Left cardiac atrium (tissue), 4 donors: ENCODE measurements around the gene ESRRG. TPM values are rescaled to one million over a fixed set of nuclear protein-coding genes. Genes with fewer than 3 reads are reported as not detected.
"Not testable (repeated sequence)": the region's sequence is repeated elsewhere in the genome, so short reads cannot be mapped to it uniquely, and the experiment has no call there.

Experiments
- ATAC-seq, 2 donors: fragments of 200-7000 bp; cut with Tn5 transposase; one replicate each; pipeline ENCODE4 v1.9.1; 2020; ENCODE audit warnings: mild to moderate bottlenecking in 2 of 2, moderate library complexity in 2 of 2
- DNase-seq: peaks from one replicate; pipeline ENCODE4 v3.0.0-alpha.2; 2020
- intact Hi-C, 2 donors: fragments of 100-400 bp; cut with DNase I; formaldehyde crosslinking; loops; one replicate each; pipeline versions ENCODE4 v1.14.1 to v1.15.1; 2022 to 2023
- total RNA-seq, 2 donors: library from RNA; stranded (reverse); fragmentation: NEBNext Ultra II Directional; extraction: Animal tissue kit (Norgen Biotek cat#: 25700); gene quantifications; one replicate each; pipeline ENCODE4 v1.2.1, GENCODE V29; 2021
- donor health status: DM: no; HTN: yes; CAD: no.
- donor health status: DM: no; HTN: yes; CAD: no; lungs with severe emphysema.
- donor health status: DM: yes; HTN: yes; CAD: no.
- donor health status: Dilated cardiomyopathy.

ESRRG gene
- total RNA-seq, 2 donors from 2014 or later, result 17.5 to 29.5 TPM

DNA sequence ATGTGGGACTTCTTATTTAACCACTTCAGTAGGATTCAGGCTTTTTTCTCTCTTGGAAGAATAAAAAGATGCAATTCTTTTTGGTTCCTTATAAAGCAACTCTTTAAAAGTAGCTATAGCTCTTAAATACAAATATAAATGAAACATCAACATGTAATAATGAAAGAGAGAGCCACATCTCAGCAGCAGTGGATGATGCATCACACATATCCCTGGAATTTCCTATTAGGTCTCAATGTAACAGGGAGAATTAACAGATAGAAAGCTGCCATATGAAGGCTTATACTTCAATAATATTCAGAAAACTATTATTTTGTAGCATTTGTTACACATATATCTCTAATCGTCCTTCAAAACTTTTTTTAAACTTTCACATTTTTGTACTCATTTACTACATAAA is 181.0 kb downstream of the ESRRG start:
- intact Hi-C loops, result no loop called here
- ATAC-seq (no peak), DNase-seq (no peak)

DNA sequence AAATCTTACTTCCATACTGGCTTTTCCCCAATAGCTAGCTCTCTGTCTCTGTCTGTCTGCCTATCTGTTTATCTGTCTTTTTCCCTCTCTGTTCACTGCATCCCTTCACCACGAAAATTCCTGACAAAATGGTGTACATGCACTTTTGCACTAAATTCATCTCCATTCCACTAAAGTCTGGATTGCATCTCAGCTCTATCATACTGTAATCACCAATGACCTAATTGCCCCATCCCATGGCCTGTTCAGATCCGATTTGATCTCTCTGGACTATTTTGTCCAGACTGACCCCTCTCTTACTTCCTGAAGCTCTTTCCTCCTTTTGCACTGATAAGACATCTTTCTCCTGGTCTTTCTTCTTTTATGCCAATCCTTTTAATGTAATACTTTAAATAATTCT is 187.5 kb downstream of the ESRRG start:
- intact Hi-C loops, result no loop called here
- DNase-seq, result no peak
- ATAC-seq, result no peak

DNA sequence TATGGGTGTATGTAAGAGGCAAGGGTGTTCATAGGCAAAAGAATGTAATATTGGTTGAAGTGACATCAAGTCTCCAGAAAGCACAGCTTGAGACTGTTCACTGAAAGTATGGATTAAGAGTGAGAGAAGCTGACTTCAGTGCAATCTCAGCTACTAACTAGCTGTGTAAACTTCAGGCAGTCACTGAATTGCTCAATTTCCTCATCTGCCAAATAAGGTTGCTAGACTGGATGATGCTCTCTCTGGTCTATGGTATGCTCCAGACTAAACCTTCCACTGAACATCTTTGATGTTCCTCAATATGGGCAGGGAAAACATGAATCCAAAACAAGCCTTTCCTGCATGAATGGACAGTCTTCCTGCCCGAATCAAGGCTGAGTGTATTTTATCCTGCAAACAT is 188.2 kb downstream of the ESRRG start:
- intact Hi-C loops, result no loop called here
- ATAC-seq (no peak), DNase-seq (no peak)

DNA sequence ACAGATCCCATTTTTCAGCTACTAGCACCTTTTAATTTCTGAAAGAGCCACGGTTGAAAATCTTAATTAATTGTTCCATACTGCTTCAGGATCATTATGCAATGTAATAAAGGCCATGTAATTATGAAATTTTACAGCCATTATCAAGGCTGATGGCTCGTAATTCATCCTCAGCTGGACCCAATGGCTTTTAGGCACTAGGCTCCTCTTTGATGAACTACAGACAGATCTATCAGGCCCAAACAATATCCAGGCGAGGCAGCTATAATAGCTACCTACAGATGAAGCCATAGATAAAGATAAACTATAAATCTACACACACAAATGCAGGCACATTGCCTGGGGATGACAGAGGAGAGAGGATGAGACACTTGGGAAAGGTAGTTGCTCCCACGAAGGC is 189.5 kb downstream of the ESRRG start:
- no peak for ATAC-seq
- intact Hi-C loops, result no loop called here
- no peak for DNase-seq

DNA sequence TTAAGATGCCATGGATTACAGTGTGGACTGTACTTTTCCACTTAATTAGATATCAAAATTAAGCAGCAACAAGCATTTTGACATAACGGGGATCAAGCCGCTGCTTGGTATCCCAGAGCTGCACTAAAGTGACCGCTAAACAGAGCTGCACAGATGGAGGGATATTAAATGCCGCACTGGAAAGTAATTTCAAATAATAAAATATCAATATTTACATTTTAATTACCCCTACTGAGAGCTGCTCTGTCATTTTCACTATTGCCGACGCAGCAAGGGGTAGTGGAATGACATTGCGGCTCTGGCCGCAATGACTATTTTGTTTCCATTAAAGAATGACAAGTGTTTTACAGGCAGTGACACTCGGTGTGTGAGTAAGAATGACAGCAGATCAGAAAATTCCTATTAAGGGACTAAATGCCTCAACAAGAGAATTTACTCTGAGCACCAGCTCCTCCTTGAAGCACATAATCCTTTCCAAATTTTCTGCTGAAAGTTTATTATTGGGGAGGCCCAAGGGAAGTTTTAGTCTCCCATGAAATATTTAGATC is 190.9 kb downstream of the ESRRG start:
- DNase-seq (no peak), ATAC-seq (no peak)
- intact Hi-C loops, result no loop called here

DNA sequence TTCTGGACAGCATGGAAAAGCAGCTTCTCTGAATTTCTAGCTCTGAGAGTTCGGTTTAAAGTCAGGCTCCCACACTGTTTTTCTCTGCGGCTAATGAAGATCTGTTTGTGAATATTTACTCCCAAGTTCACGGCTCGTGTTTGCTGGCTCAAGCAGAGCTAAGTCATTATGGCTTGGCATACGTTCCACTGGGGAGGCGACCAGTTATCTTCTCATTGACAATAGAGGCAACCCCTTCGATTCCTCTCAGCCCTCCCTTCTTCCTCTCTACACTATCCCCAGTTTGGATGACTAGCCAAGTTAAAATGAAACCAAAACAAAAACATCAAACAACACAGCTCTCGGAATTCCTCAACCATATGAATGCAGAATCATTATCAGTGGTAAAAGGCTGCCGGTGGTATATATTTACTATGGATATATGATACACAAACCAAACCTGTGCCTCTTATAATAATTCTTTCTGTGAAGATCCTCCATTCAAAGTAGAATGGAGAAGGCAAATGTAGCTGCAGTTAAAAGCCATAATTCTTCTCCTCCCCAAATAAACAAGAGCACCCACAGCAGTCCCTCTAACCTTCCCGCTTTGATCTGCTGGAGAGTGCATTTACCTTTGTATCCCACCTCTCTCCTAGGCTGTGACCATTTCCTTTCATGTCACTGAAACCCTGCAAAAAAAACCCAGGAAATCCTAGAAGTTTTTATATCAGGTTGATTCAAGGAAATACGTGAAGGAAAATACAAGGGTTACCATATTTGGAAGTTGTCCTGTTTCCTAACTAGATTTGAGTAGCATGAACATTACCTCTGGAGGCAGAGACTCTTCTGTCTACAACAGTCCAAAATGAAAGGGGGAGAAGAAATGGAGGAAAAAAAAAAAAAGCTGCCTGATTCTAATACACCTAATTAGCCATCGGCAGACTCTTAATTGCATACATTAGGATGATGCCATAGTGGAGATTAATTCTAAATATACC is 191.7 kb downstream of the ESRRG start:
- no peak for DNase-seq
- intact Hi-C loops, result no loop called here

DNA sequence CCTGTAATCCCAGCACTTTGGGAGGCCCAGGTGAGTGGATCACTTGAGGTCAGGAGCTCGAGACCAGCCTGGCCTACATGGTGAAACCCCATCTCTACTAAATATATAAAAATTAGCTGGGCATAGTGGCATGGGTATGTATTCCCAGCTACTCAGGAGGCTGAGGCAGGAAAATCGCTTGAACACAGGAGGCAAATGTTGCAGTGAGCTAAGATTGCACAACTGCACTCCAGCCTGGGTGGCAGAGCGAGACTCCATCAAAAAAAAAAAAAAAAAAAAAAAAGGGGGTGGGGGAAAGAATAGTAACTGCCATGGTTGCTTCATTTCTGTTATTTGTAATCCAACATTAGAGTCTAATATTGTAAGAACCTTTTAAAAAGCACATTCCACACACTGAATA is 193.4 kb downstream of the ESRRG start:
- DNase-seq, intact Hi-C loops, ATAC-seq: not testable (repeated sequence)

More for the DNA sequence above, 191.7 kb downstream of the ESRRG start:
- ATAC-seq, result peak; percentile 63 to 71

DNA sequence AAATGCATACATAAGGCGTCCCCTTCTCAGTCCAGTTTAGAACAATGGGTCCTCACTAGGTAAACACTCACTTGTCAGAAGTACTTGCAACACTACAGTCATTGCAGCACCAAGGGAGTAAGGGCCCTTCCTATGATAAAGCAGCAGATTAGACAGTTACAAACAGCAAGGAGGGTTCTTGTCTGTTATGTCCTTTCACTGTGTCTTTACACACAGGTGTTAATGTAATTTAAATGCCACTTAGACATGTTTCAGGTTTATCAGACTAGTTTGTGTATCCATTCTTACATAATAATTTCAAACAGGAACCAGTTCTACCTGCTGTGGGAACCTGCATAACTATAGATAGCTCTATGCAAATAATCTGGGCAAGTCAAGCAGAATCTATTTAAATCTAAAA is 194.4 kb downstream of the ESRRG start:
- DNase-seq (no peak), ATAC-seq (no peak)
- intact Hi-C loops, result no loop called here

DNA sequence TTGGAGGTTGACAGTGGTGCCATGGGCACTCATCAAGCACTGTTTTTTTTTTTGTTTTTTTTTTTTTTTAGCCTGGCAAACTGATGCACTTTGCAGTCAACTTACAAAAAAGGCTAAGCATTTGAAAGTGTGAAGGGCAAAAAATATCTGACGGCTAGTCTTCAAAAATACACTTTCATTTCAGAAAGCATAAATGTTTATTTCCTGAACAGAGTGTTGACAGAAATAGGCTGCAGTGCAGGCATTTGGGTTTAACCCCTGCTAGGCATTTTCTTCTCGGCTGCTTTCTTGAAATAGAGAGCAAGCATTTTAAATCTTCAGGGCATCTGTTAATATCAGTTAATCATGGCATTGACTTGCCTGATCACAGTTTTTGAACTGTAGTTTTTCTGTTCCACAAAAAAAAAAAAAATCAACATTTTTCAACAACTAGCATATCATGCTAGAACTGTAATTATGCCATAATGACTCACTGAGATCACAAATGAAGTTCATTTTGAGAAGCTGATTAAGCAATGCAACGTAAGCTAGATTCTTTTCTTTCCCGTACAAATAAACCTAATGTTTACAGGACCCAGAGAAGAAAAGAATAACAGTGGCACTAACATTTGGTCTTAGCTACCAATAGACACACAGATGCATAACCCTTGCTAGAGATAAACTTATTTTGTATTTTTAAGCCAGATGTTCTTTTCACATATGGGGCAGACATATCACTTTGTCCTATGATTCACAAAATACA is 199.6 kb downstream of the ESRRG start:
- intact Hi-C loops, result no loop called here

DNA sequence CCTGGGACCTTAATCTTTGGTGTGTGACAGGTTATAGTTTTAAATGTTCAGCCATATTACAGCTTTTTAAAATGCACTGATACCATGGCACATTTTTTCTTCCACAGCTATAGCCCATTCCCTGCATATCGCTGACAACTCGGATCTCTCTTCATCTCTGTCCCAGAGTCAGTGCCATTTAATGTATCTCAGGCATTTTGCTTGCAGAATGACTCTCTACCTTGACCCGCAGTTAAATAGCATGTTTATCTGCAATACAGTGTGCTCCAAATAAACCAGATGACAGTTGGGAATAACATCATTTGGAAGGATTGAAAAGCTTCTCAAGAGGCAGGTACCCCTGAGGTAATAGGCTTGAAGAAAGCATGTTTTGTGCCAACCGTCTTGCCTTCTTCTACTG is 200.2 kb downstream of the ESRRG start:
- DNase-seq (no peak), ATAC-seq (no peak)
- intact Hi-C loops, result no loop called here

More for the DNA sequence above, 199.6 kb downstream of the ESRRG start:
- DNase-seq, result no peak
- no peak for ATAC-seq

DNA sequence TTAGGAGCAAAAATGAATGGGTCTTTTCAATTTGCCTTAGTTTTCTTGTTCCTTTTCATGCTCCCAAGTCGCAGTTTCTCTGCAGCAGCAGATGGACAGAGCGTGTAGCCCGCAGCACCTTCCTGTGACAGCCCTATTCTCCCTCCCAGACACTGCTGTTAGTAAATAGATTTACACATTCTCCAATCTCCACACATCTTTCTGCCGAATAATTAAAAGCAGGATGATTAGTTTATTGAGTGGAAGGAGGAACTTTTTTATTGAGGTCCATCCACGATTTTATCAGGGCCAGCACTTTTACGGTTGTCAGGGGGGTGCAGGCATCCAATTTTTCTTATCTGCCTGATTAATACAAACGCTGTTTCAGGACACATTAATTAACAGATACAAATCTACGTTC is 201.8 kb downstream of the ESRRG start:
- ATAC-seq, result no peak

DNA sequence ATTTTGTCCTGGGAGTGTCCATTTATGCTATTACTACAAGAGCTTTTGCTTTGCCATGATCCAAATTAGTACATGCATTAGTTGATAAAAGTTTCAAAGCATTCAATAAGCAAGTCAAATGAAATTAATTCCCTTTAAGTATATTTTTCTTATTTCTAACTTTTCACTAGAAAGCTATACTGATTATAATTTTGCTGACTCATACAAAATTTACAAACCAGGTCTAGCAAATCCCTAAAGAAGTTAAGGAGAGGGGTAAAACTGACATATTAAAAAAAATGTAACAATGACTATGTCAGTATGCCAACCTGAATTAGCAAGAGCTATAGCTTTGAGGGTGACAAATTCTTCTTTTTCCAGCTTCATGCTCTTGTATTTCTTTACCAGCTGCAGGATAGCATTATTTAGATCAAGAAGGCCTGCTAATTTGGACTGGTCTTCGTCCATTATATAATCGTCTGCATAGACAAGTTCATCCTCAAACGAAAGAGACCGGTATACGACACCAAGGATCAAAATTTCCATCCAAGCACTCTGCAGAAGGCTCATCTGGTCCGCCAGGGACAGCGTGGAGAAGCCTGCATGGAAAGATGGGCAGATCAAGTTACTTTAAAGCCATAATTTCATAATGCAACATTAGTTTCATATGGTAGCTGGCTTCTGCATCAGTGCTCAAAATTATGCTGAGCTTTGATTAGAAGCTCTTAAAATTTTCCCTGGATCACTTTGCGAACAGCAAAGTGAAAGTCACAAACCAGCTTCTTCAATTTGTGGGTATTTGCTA is 204.2 kb downstream of the ESRRG start:
- intact Hi-C loops, result no loop called here
- no peak for ATAC-seq
- DNase-seq, result no peak

More for the DNA sequence above, 201.8 kb downstream of the ESRRG start:
- intact Hi-C loops, result no loop called here
- no peak for DNase-seq

DNA sequence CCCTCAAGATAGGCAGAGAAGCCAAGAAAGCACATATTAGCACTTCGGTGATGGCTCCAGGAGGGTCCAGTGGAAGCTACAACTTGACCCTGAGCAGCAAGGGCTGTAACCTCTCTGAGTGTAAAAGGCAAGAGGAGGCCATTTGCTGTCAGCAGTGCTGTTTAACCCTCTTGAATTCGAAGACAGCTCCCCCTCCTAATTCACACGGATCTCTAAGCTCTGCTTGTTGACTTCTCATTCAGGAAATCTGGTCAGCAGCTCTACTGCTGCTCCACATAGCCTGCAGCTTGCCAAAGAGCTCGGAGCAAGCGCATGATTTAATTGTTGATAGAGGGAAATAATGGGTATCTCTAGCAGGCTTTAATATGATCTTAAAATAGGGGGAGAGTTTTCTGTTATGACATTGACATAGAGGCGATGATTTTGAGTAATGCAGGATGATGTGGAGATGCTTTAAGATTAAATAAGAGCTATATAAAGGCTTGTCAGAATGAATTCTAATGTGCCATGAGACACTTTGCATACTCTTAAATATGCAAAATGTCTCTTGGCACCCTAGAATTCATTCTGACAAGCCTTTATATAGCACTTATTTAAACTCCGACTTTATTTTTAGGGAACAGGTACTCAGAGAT is 220.6 kb downstream of the ESRRG start:
- intact Hi-C loops, result no loop called here
- no peak for ATAC-seq
- no peak for DNase-seq

DNA sequence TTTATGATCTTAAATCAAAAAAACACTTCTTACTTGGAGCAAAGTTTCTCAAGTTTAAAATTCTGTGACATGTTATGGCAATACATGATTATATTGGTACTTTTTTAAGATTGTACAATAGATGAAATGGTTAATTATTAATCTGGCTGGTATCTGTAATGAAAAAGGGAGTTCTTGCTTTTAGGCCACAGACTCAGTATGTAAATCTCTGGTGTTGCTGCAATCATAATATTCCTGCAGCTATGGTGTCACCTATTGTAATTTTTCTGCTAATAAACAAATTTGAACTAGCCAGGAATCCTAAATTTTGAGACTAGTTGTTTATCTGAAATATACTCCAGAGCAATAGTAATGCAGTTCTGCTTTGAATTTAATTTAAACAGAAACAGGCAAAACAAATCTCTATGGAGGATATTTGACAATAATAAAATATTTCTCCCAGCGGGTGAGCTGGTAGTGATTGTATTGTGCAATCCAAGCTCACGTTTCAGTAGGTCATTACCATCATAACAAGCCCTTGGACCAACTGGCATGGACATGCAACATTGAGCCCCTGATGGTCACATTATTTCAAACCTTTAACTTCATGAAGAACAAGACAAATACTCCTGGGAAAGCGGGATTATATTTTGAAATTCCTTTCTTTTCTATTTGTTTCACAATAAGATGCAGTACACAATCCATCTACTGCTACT is 222.8 kb downstream of the ESRRG start:
- DNase-seq (no peak), ATAC-seq (no peak)
- intact Hi-C loops, result no loop called here

DNA sequence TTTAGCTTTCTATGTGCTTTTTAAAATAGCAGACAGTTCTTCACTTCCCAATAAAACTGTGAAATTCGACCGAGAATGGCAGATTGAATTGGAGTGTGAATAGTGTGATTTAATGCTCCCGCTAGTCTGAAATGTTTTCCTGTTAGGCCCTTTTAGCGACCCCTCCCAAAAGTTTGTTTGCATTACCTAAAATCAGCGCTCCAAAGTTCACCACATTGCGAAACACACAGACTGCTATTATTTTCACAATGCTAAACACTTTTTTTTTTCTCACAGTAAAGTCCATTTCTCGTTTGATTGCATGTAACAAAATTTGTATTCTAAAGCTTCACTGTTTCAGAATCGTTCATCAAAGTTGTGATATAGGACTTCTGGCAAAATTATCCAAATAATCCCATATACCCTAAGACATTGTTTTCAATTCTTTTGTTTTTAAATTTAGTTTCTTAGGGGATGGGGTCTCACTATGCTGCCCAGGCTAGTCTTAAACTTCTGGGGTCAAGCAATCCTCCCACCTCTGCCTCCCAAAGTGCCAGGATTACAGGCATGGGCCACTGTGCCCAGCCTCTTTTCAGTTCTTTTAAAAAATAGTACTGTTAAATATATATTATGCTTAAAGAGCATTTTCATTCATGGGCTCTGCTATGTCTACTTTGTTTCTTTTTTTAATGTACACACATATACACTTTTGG is 223.5 kb downstream of the ESRRG start:
- ATAC-seq, result no peak
- DNase-seq, result no peak
- intact Hi-C loops, result no loop called here

DNA sequence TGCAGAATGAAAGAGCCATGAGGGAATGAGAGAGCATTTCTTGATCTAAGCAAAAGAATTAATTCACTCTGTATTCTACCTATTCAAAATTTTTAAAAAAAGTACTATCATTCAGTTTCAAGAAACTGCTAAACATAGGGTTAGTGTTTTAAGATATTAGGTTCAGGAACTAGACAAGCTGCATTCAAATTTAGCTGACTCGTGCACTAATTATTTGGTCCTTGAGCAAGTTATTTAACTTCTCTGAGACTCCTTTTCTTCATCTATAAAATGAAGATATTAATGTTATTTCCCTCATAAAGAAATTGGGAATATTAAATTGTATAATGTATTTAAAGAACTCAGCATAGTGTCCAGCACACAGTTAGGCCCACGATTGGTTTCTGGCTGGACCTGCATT is 225.0 kb downstream of the ESRRG start:
- no peak for DNase-seq
- ATAC-seq, result no peak
- intact Hi-C loops, result no loop called here

DNA sequence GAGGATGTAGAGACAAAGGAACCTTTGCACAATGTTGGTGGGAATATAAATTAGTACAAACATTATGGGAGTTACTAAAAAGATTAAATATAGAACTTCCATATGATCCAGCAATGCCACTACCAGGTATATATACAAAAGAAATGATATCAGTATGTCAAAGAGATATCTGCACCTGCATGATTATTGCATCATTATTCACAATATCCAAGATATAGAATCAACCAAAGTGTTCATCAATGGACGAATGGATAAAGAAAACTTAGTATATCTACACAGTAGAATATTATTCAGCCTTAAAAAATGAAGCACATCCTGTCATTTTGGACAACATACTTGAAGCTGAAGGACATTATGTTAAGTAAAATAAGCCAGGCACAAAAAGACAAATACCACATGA is 238.2 kb downstream of the ESRRG start:
- DNase-seq, result no peak
- ATAC-seq, result no peak
- intact Hi-C loops, result no loop called here
